Panc1 (cell line): ENCODE results near the gene MEI4. TPM values are rescaled to one million over a fixed set of nuclear protein-coding genes. Genes with fewer than 3 reads are reported as not detected.

Source experiments
- ATAC-seq: fragments of 200-7000 bp; cut with Tn5 transposase; 2 replicates; pipeline ENCODE4 v1.9.1; 2020; ENCODE audit warnings: mild to moderate bottlenecking, moderate library complexity
- BruUV-seq: library from RNA; stranded (reverse); fragments of 400-500 nt; replicated peaks from 2 replicates; lab custom pipeline; 2021; lab: Mats Ljungman, UMichigan
- CTCF ChIA-PET: fragments of 300-600 bp; sonication (Branson Sonifier 250); formaldehyde crosslinking; loops from one replicate; lab custom pipeline; 2022; ENCODE audit warnings: antibody characterized with exemption; lab: Charles Lee
- POLR2A ChIA-PET: fragments of 300-600 bp; sonication (Branson Sonifier 250); formaldehyde crosslinking; loops from one replicate; lab custom pipeline; 2022; ENCODE audit warnings: antibody characterized with exemption; lab: Charles Lee
- DNase-seq: peaks from one replicate; pipeline ENCODE4 v3.0.0-alpha.2; 2010; ENCODE audit warnings: low read depth, low spot score
- H3K27ac ChIP-seq: 2 replicates; pipeline ENCODE4 v1.5.1; 2011; ENCODE audit warnings: mild to moderate bottlenecking, low read length, inconsistent platforms
- H3K27me3 ChIP-seq: fragments of 200-500 bp; sonication (Bioruptor generic); 2 replicates; pipeline ENCODE4 v1.6.0; 2014; ENCODE audit warnings: low read length, inconsistent platforms; ENCODE audit not compliant: control insufficient read depth, insufficient read depth
- H3K36me3 ChIP-seq: fragments of 200-500 bp; sonication (Bioruptor generic); 2 replicates; pipeline ENCODE4 v1.5.1; 2014; ENCODE audit warnings: inconsistent platforms, mild to moderate bottlenecking, low read length, moderate library complexity; ENCODE audit not compliant: control insufficient read depth, insufficient read depth
- H3K4me1 ChIP-seq: 2 replicates; pipeline ENCODE4 v1.5.1; 2011; ENCODE audit warnings: inconsistent platforms, mild to moderate bottlenecking, low read length, moderate library complexity; ENCODE audit not compliant: control insufficient read depth, insufficient read depth
- H3K4me3 ChIP-seq, 2 experiments: 2 replicates each; pipeline ENCODE4 v1.5.1; 2011 to 2012; ENCODE audit warnings: low read depth in 2 of 2, low read length in 2 of 2, mild to moderate bottlenecking in 2 of 2, inconsistent platforms in 1 of 2, moderate library complexity in 1 of 2
- H3K9me3 ChIP-seq: fragments of 200-500 bp; sonication (Bioruptor generic); 2 replicates; pipeline ENCODE4 v1.5.1; 2014; ENCODE audit warnings: low read depth, mild to moderate bottlenecking, inconsistent platforms, low read length, moderate library complexity; ENCODE audit not compliant: control insufficient read depth, insufficient read depth
- CTCF ChIP-seq: fragments of 450-650 bp; IDR thresholded peaks from 2 replicates; pipeline ENCODE4 v1.5.1; 2017; ENCODE audit warnings: mild to moderate bottlenecking
- POLR2AphosphoS5 ChIP-seq: IDR thresholded peaks from 2 replicates; pipeline ENCODE4 v1.6.1; 2012; ENCODE audit warnings: mild to moderate bottlenecking, low read depth, low read length, moderate library complexity
- TCF7L2 ChIP-seq: IDR thresholded peaks from 2 replicates; pipeline ENCODE4 v1.6.1; 2011; ENCODE audit warnings: mild to moderate bottlenecking, low read depth, low read length, inconsistent platforms
- in situ Hi-C: cut with HindIII; loops from 2 replicates; pipeline ENCODE4 v1.10.0; 2016; ENCODE audit warnings: low sequenced_read_pairs, low pct_unique_long_range_greater_than_20kb
- intact Hi-C: fragments of 100-400 bp; cut with micrococcal nuclease; formaldehyde crosslinking; loops from one replicate; pipeline ENCODE4 v1.10.0; 2022; ENCODE audit not compliant: unreplicated experiment
- total RNA-seq: library from RNA; stranded (reverse); gene quantifications from one replicate; pipeline ENCODE4 v1.2.1, GENCODE V29; 2021; ENCODE audit not compliant: unreplicated experiment
- TF ChIP-seq, protein P1 (sequence below), 2 experiments: IDR thresholded peaks; 2 replicates each; pipeline ENCODE4 v1.6.1; 2011 to 2012; ENCODE audit warnings: low read depth in 2 of 2, control low read depth in 1 of 2, low read length in 1 of 2, mild to moderate bottlenecking in 1 of 2, moderate library complexity in 1 of 2; ENCODE audit not compliant: insufficient read depth in 1 of 2

Gene MEI4
- total RNA-seq, 1 experiment from 2014 or later = 0.05 TPM

DNA sequence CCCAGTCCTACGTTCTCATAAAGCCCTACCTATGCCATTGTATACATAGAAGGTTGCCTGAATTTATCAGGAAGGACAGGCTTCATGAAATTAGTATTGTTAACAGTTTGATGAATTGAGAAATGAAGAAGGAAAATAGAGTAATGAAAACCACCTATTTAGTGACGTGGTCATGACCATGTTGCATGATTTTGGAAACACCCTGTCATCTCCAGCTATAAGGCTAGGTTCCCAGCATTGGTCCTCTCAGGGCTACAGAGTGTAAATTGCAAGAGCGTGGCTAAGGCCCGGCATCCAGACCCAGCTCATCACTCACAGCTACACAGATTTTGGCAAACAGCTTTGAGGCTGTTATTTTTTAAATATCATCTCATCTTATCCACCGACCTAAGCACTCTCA is 203.6 kb downstream of the MEI4 start:
- no peaks in the 10 kb centered on the region for H3K9me3 ChIP-seq
- POLR2A ChIA-PET = no interaction called here
- no peaks in the 10 kb centered on the region for H3K36me3 ChIP-seq
- DNase-seq (no peak), ATAC-seq (no peak)
- no peak overlapping the region for H3K4me3 ChIP-seq
- no peaks in the 10 kb centered on the region for H3K27me3 ChIP-seq
- intact Hi-C loops = no loop called here
- no peak for TF ChIP-seq TCF7L2
- TF ChIP-seq, protein P1, sequence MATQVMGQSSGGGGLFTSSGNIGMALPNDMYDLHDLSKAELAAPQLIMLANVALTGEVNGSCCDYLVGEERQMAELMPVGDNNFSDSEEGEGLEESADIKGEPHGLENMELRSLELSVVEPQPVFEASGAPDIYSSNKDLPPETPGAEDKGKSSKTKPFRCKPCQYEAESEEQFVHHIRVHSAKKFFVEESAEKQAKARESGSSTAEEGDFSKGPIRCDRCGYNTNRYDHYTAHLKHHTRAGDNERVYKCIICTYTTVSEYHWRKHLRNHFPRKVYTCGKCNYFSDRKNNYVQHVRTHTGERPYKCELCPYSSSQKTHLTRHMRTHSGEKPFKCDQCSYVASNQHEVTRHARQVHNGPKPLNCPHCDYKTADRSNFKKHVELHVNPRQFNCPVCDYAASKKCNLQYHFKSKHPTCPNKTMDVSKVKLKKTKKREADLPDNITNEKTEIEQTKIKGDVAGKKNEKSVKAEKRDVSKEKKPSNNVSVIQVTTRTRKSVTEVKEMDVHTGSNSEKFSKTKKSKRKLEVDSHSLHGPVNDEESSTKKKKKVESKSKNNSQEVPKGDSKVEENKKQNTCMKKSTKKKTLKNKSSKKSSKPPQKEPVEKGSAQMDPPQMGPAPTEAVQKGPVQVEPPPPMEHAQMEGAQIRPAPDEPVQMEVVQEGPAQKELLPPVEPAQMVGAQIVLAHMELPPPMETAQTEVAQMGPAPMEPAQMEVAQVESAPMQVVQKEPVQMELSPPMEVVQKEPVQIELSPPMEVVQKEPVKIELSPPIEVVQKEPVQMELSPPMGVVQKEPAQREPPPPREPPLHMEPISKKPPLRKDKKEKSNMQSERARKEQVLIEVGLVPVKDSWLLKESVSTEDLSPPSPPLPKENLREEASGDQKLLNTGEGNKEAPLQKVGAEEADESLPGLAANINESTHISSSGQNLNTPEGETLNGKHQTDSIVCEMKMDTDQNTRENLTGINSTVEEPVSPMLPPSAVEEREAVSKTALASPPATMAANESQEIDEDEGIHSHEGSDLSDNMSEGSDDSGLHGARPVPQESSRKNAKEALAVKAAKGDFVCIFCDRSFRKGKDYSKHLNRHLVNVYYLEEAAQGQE (IDR thresholded peaks at IDR 0.05; ENCODE audit: insufficient read depth in 1 of 2, low read depth in 2 of 2, low read length in 1 of 2) = no peak
- no peak for TF ChIP-seq POLR2AphosphoS5
- CTCF ChIA-PET = no interaction called here
- no TSS peak for BruUV-seq
- H3K4me1 ChIP-seq = no peaks in the 10 kb centered on the region
- in situ Hi-C loops = no loop called here
- H3K27ac ChIP-seq = no peak overlapping the region

DNA sequence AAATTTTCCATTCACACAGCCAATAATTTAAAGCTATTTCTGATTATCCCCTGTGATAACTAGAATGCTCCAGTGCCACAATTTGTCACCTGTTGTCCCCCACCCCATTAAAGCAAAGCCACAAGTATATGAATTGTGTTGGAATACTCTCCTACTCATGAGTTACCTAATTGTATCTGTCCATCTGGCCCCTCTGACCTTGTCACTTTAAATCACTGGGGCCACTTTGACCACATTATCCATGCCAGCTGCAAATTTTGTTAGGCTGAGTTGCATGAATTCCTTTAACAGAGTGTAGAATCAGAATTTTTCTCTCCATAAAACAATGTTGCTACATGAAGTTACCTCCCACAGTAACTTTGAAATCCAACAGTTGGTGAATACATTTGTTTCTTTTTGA is 204.6 kb downstream of the MEI4 start:
- ATAC-seq (no peak), DNase-seq (no peak)
- Histone ChIP-seq H3K36me3 (no peaks in the 10 kb centered on the region), H3K4me1 (no peaks in the 10 kb centered on the region), H3K27ac (no peak overlapping the region), H3K4me3 (no peak overlapping the region), H3K27me3 (no peaks in the 10 kb centered on the region), H3K9me3 (no peaks in the 10 kb centered on the region)
- in situ Hi-C loops (no loop called here), intact Hi-C loops (no loop called here)
- ChIA-PET POLR2A (no interaction called here), CTCF (no interaction called here)
- no peak for TF ChIP-seq POLR2AphosphoS5
- TF ChIP-seq, protein P1 (IDR thresholded peaks at IDR 0.05; ENCODE audit: insufficient read depth in 1 of 2, low read depth in 2 of 2, low read length in 1 of 2) = no peak
- no peak for TF ChIP-seq CTCF
- no peak for TF ChIP-seq TCF7L2
- BruUV-seq = no TSS peak
